OCI-LY7 (cell line): ENCODE measurements around the gene RNF166.

Source experiments
- CTCF ChIP-seq: fragments of 200-600 bp; sonication (generic); conservative IDR thresholded peaks from 2 replicates; pipeline ENCODE4 v1.5.1; 2014; ENCODE audit warnings: mild to moderate bottlenecking, antibody characterized with exemption, low read length, moderate library complexity, mixed read lengths
- EZH2phosphoT487 ChIP-seq: fragments of 200-600 bp; sonication (generic); IDR thresholded peaks from 2 replicates; pipeline ENCODE4 v1.6.1; 2018; ENCODE audit warnings: low read depth, borderline replicate concordance, mild to moderate bottlenecking, mixed run types, antibody characterized with exemption, low read length, moderate library complexity, mixed read lengths

- TF ChIP-seq CTCF (no peak), EZH2phosphoT487 (no peak)
These were observed 19.0 kb downstream of the RNF166 start for GRCh38 chr16:88687254-88687576.
